ENCODE results near the gene DYNC1I1.

Gene DYNC1I1

GRCh38 chr7:96093435-96093834 is 321.1 kb downstream of the DYNC1I1 start:
- DNase-seq = no peak

DNA sequence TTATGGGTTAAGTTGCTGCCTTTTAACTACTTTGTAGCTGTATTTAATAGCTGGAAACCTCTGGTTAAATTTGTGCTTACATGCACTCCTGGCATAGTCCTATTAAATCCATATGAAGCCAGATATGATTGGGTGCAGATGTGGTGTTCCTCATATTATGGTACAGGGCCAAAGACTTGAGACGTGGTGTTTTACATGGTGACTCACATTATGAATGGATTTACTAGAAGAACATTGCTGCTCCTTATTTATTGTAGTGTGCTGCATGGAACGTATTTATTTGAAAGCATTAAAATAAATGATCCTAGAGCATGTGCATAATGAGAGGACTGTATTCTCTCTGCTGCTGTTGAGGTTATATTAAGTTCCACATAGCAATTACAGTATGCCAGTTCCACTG is 325.5 kb downstream of the DYNC1I1 start:
- DNase-seq = no peak

DNA sequence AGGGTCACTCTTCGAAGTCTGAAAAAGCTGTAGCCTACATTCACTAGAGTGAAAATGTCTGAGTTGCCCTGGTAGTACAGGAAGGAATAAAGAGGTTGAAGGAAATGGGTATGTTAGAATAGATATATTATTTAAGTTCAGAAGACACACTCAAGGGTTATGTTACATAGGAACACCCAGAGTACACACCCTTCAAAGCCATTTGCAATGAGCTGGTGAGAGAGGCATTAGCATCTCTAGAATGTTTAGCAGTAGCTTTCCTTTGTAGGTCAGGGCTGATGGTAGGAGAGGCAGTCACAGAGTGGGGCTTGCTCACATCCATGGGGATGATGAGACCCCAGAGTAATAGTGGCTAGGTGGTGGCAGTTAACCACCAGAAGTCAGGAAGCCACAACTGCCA is 328.4 kb downstream of the DYNC1I1 start:
- DNase-seq = no peak

DNA sequence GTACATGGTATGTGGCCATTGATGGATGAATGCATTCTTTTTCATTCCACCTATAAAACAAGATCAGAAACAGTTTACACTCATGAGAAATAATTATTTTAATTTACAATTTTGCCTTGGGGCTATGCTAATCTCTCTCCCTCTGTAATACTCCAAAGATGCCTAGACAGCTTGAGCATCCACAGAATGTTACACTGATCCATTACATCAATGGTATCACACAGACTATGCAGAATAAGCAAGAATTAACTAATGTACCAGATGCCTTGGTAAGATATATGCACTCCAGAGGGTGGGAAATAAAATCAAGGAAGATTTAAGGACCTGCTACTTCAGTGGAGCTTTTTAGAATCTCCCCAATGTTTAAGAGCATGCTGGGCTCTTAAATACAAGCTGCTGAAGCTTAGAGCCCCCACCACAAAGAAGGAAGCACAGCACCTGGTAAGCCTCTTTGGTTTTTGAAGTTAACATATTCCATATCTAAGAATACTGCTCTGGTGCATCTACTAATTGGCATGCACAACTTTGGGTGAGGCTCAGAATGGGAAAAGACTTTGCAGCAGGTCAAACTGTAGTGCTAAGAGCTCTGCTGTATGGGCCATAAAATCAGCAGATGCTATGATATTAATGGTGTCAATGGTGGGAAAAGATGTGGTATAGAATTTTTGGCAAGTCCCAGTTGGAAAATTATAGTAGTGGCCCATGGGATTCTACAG is 329.9 kb downstream of the DYNC1I1 start:
- no peak for DNase-seq

DNA sequence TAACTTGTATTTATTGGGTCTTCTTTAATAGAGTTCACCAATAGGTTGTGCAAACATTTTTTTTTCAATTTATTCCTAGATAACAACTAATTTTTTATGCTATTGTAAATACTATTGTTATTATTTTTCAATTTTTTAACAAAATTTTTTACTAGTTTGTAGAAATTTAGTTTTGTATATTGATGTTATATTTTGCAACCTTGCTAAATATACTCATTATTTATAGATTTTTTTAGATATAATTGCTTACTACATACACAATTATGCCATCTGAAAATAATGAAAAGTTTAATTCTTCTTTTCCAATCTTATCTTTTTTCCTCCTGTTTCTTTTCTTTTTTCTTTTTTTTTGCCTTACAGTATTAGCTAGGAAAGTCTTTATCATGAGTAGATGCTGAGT is 332.6 kb downstream of the DYNC1I1 start:
- DNase-seq = no peak

DNA sequence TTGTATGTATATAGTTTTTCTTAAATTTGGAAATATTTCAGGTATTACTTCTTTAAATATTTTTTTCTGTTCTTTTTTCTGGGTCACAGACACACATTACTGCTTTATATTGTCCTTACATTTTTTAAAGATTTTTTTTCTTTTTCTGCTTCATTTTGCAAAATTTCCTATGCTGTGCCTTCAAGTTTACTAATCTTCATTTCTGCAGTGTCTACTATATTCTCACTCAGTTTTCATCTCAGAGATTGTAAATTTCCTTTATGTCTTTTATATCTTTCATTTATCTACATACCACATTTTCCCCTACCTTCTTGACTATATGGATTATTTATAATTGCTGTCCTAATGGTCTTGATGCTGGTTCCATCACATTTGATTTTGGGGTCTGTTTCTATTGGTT is 339.1 kb downstream of the DYNC1I1 start:
- DNase-seq = no peak

DNA sequence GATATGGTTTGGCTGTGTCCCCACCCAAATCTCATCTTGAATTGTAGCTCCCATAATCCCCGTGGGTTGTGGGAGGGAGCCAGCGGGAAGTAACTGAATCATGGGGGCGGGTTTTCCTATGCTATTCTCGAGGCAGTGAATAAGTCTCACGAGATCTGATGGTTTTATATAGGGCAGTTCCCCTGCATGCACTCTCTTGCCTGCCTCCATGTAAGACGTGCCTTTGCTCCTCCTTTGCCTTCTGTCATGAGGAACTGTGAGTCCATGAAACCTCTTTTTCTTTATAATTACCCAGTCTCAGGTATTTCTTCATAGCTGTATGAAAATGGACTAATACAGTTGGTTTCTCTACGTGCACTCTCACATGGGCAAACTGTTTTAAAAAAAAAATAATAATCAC is 341.8 kb downstream of the DYNC1I1 start:
- DNase-seq = no peak

- no peak for DNase-seq
Measured at GRCh38 chr7:96116173-96116572, 343.8 kb downstream of the DYNC1I1 start.

DNA sequence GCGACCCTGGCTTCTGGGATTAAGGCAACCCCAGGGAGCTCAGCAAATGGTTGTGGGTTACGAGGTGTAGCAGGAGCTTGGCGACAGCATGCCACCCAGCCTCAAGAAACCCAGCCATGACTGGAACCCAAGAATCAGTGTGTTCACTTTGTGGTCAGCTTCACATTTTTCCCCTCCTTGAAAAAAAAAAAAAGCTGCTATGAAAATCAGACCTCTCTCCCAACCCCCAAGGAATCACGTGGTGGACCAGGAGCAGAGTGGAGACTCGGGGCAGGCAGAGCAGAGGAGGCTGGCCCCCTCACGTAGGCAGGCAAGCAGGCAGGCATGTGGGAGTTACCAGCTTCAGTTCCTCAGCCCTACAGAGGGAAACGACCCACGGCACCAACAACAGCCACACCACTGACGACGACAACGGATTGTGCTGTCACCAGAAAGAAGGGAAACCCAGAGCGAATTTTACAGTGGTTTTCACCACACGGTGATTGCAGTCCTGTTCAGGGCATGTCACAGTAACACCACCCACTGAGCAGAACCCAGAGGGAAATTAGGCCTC is 346.2 kb downstream of the DYNC1I1 start:
- no peak for DNase-seq

DNA sequence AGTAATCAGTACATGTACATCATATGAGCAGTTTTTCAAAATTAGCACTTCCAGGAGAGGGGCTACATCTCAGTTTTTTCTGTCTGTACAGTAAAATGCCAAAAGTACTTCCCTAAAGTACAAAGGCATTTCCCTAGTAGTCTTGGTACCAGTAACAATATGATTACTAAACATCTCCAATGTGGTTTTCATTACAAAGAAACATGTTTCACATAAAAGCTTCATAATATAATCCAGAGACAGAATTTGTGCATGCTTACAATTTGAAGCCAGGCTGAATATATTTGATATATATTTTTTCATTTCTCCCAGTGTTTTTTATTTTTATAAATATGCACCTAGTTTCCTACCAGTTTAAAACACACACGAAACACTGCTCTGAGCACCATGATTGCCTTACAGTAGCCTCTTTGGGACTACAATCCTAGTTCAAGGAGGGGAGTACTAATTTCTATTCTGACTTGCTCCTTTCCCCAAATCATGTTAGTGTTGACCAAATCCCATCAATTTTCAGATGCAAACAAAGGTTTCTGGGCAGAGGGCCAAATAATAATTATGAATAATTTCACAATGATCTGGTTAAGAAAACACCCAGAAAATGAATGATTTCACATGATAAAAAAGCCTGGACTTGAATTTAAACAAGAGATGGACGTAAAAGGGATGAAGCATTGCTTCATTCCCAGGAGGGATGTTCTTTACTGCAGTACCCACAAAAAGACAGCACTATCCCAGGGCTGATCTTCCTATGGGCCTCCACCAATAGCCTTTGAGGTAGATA is 348.3 kb downstream of the DYNC1I1 start:
- DNase-seq = no peak

GRCh38 chr7:96121752-96122151 is 349.4 kb downstream of the DYNC1I1 start:
- DNase-seq = no peak

DNA sequence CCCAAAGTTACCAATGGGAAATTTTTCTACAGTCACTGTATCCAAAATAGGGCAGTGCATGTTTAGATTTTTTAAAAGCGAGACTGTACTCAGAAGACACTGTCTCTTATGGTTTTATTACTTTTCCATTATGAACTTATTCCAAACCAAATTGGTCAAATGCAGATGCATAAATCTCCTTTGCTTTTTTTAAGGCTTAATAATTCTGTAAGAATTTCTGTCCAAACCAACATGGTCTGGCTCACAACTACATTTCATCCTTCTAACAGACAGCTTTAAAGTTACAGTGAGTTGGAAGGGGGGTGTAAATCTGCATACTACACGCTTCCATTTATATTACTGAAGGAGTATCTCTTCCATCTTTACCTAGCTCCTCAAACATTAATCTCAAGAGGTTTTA is 350.4 kb downstream of the DYNC1I1 start:
- DNase-seq = no peak

- DNase-seq = no peak
Measured at GRCh38 chr7:96126382-96126781, 354.0 kb downstream of the DYNC1I1 start.

- DNase-seq = no peak
Measured at GRCh38 chr7:96127746-96128145, 355.4 kb downstream of the DYNC1I1 start.

GRCh38 chr7:96131525-96131924 is 359.2 kb downstream of the DYNC1I1 start:
- DNase-seq = no peak

DNA sequence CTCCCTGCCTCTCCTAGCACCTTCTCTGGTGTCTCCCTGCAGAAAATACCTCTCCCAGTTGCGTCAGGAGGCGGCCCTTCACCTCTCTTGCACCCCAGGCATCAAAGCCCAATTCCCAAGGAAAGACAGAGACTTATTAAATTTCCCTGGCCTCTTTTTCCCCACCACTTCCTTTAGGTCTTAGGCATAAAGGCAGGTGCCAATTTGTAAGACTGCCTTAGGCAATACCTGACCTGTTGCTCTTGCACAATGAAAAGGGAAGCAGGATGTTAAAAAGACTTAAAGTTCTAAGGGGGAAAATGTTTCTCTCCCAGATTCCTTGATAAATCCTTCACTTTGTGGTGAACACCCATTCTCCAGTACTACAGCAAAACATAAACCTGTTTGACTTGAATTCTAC is 362.9 kb downstream of the DYNC1I1 start:
- DNase-seq = no peak

GRCh38 chr7:96136600-96137239 is 364.4 kb downstream of the DYNC1I1 start:
- no peak for DNase-seq

- no peak for DNase-seq
Measured at GRCh38 chr7:96143495-96144259, 371.3 kb downstream of the DYNC1I1 start.

DNA sequence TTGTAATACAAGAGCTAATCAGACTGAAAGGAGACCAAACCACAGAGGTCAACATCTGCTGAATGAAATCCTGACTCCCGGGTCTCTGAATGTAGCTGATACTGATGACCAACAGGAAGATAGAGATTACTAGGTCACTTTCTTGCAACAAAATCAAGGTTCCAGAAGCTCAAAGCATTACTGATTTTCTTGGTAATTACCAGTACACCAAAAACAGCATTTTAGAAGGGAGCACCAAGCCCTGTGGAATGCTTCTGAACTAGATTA is 371.8 kb downstream of the DYNC1I1 start:
- DNase-seq = no peak
